Caki2 (cell line): ENCODE data around the gene HSP90B1. TPM values are rescaled to one million over a fixed set of nuclear protein-coding genes. Genes with fewer than 3 reads are reported as not detected.
A peak's percentile ranks its signal among the peaks of the same experiment; 100 is the strongest.

Experiments
- DNase-seq: peaks from one replicate; pipeline ENCODE4 v3.0.0-alpha.2; 2015; ENCODE audit warnings: low read depth
- in situ Hi-C: cut with HindIII; loops from 2 replicates; pipeline ENCODE4 v1.10.0; 2016; ENCODE audit warnings: low sequenced_read_pairs, low pct_unique_long_range_greater_than_20kb, mixed read lengths
- total RNA-seq: library from RNA; depleted of rRNA; stranded (reverse); fragments of >200 nt; shearing (Covaris generic); gene quantifications from 2 replicates; pipeline ENCODE4 v1.2.3, GENCODE V29; 2014; ENCODE audit warnings: low replicate concordance

The HSP90B1 gene
- total RNA-seq, 1 experiment from 2014 or later, result 186 TPM

DNA sequence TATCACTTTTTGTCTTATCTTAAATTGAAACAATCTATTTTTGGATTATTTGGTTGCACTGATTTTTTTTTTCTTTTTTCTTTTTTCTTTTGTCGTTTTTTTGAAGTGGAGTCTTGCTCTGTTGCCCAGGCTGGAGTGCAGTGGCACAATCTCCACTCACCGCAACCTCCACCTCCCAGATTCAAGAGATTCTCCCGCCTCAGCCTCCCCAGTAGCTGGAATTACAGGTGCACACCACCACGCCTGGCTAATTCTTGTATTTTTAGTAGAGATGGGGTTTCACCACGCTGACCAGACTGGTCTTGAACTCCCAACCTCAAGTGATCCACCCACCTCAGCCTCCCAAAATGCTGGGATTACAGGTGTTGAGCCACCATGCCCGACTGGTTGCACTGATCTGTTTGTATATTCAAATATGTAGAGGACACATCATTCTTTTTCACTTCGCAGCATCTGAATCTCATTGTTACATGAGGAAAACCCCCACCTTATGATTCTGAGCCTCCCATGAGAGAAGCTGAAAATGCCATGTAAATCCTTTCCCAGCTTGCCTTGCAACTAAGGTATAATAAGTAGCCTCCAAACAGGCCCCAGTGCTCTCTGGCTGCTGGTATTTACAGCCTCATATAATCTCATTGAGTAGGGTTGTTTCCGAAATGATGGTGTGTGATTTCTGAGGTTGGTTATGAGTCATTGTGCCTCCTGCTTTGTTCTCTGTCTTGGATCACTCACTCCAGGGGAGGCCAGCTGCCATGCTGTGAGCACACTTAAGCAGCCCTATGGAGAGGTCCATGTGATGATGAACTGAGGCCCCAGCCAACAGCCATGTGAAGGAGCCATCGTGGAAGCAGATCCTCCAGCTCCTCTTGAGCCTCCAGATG is 5.2 kb upstream of the HSP90B1 start:
- peak; percentile 46 for DNase-seq
- in situ Hi-C loops, result no loop called here

- DNase-seq, result no peak
Measured at GRCh38 chr12:103928682-103929045, 1.5 kb upstream of the HSP90B1 start.

GRCh38 chr12:103929046-103929783 is 995 bp upstream of the HSP90B1 start:
- in situ Hi-C loops, result no loop called here
- peak; percentile 82 for DNase-seq

More at GRCh38 chr12:103928682-103929045, 1.5 kb upstream of the HSP90B1 start:
- in situ Hi-C loops, result no loop called here

GRCh38 chr12:103929784-103930033 is 501 bp upstream of the HSP90B1 start:
- in situ Hi-C loops, result no loop called here

GRCh38 chr12:103930787-103931735 is 851 bp downstream of the HSP90B1 start:
- in situ Hi-C loops, result no loop called here
- peak; percentile 12 for DNase-seq

More at GRCh38 chr12:103929784-103930033, 501 bp upstream of the HSP90B1 start:
- DNase-seq, result no peak

DNA sequence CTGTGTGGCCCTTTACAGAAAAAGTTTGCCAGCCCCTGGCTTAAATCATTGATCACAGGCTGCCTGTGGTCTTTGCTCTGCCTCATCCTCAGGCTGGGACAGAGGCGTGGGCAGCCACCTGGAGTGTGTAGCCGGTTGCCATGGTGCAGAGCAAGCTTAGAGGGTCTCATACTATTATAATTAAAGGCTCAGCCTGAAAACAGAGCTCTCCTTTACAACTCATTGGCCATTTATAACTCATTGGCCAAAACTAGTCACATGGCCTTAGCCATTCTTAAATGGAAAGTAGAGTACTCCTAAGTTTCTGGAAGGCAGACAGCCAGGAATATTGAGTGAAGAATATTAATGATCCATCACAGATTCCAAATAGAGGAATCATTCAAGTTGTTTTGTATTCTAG is 3.0 kb downstream of the HSP90B1 start:
- DNase-seq, result no peak
- in situ Hi-C loops, result no loop called here

DNA sequence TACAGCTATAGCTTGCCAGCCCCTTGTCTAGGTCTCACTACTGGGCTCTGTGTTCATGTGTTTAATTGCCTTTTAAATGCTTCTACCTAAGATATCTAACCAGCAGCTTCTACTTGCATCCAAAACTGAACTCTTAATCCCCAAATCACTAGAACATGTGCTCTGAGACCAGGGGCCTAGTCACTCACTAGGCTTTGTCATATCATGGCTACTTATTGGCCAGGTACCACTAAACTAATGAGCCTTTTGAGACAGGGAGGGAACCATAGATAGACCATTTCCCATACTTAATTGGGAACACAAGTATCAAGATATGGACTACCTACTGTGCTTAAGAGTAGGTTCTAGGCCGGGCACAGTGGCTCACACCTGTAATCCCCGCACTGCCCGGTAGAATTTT is 6.5 kb downstream of the HSP90B1 start:
- in situ Hi-C loops, result no loop called here
- DNase-seq, result no peak

DNA sequence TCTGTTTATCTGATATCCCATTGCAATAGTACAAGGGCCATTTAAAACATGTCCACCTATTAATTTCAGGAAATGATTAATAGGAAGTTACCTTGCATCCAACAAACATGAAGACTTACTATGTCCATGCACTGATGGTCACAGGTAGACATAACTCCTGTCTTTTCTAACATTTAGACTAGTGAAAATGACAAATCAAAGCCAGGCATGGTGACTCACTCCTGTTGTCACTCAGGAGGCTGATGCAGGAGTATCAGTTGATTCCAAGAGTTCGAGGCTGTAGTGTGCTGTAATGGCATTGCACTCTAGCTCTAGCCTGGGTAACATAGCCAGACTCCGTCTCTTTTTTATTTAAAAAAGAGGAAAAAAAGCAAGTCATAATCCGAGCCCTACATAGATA is 14.8 kb downstream of the HSP90B1 start:
- DNase-seq, result no peak
- in situ Hi-C loops, result no loop called here

DNA sequence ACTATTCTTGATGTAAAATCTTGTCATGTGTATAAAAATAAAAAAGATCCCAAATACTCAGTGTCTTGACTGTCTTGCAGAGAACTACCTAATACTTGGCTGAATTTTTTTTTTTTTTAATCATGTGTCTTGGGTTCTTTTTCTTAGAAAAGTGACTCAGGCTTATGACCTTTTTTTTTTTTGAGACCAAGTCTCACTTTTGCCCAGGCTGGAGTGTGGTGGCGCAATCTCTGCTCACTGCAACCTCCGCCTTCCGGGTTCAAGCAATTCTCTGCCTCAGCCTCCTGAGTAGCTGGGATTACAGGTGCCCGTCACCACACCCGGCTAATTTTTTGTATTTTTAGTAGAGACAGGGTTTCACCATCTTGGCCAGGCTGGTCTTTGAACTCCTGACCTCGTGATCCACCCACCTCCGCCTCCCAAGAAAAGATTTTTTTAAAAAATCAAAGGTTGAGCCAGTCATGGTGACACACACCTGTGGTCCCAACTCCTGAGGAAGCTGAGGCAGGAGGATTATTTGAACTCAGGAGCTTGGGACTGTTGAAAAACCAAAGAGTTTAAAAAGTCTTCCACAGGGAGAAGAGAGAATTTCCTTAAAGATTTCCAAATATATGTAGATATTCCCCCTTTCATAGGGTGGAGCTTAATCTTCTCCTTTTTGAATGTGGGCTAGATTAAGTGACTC is 17.8 kb downstream of the HSP90B1 start:
- in situ Hi-C loops, result no loop called here
- DNase-seq, result no peak

- DNase-seq, result no peak
- in situ Hi-C loops, result no loop called here
Measured at GRCh38 chr12:103948746-103949406, 18.7 kb downstream of the HSP90B1 start.

DNA sequence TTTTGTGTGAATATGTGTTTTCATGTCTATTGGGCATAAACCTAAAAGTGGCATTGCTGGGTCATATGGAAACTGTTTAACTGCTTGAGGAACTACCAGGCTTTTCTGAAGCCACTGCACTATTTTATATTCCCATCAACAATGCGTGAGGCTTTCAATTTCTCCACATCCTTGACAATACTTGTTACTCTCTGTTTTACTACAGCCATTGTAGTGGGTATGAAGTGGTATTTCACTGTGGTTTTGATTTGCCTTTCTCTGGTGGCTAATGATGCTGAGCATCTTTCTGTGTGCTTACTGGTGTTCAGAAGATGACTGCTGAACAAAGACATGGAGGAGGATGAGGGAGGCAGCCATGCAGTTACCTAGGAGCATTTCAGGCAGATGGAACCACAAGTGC is 22.3 kb downstream of the HSP90B1 start:
- DNase-seq, result no peak
- in situ Hi-C loops, result no loop called here

DNA sequence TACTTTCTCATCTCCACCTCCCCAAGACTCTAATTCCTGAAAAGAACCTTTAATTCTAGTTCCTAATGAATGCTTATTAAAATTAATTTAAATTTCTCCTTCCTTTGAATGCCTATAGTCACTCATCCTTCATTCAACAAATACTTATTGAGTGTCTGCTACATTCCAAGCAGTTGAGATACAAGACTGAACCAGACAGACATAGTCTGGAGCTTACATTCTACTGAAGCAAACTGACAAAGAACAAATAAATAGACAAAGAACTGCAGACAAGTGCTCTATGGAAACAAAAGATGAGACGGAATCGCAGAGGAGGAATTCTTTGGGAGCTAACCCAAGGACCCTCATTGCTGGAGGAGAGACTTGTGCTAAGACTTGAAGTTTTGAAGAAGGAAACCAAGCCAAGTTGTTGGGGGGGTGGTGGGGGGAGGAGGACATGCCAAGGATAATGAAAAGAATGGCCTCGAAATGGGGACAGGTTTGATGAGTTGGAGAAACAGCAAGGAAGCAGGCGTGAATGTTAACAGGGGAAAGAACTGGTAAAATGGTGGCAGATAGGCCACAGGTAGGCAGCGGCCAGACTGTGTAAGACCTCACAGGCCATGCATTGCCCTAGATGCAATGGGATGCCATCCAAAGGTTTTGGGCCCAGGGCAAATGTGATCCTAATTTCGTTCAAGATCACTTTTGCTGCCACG is 25.8 kb downstream of the HSP90B1 start:
- in situ Hi-C loops, result no loop called here
- DNase-seq, result no peak

GRCh38 chr12:103956509-103957027 is 26.4 kb downstream of the HSP90B1 start:
- in situ Hi-C loops, result no loop called here

DNA sequence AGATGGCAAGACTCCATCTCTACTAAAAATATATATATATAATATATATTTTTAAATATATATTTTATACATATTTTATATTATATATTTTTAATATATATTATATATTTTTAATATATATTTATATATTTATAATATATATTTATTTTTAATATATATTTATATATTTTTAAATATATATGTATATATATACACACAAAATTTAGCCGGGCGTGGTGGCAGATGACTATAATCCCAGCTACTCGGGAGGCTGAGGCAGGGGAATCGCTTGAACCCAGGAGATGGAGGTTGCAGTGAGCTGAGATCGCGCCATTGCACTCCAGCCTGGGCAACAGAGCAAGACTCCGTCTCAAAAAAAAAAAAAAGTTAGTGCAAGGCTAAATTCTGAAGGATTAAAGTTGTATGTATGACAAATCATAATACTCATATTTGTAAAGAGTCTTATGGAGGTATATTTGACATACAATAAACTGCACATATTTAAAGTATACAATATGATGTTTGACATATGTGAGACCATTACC is 27.7 kb downstream of the HSP90B1 start:
- no peak for DNase-seq
- in situ Hi-C loops, result no loop called here

More at GRCh38 chr12:103956509-103957027, 26.4 kb downstream of the HSP90B1 start:
- no peak for DNase-seq

DNA sequence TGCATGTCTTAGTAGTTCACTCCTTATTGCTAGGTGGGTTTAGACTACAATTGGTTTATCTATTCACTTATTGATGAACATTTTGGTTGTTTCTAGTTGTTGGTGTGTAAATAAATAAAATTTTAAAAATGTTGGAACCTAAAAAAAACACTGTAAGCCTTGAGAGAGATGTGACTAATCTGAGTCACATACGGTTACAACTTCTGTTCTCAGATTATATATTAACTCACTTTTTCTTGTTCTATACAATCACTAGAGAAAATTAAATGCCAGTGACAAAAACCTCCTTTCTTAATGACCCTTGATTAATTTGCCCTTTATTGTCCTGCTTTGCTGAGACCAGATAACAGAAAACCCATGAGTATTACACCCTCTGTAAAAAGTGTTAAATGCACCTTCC is 28.4 kb downstream of the HSP90B1 start:
- DNase-seq, result peak; percentile 12
- in situ Hi-C loops, result no loop called here

GRCh38 chr12:103960616-103961227 is 30.5 kb downstream of the HSP90B1 start:
- no peak for DNase-seq
- in situ Hi-C loops, result no loop called here
